HEK293 (cell line): ENCODE data around the gene GTPBP1.

Experiments
- GFI1B ChIP-seq: fragments of 450-650 bp; formaldehyde crosslinking; IDR thresholded peaks from 2 replicates; pipeline ENCODE4 v1.5.1; 2016; ENCODE audit warnings: missing biosample characterization, missing genetic modification characterization
- PATZ1 ChIP-seq: fragments of 450-650 bp; formaldehyde crosslinking; IDR thresholded peaks from 2 replicates; pipeline ENCODE4 v1.5.1; 2016; ENCODE audit warnings: missing biosample characterization, missing genetic modification characterization
- RBAK ChIP-seq: fragments of 450-650 bp; formaldehyde crosslinking; IDR thresholded peaks from 2 replicates; pipeline ENCODE4 v1.5.1; 2016; ENCODE audit warnings: missing biosample characterization, missing genetic modification characterization
- ZNF19 ChIP-seq: fragments of 450-650 bp; formaldehyde crosslinking; IDR thresholded peaks from 2 replicates; pipeline ENCODE4; 2016; ENCODE audit warnings: missing biosample characterization, missing genetic modification characterization, low read depth
- ZNF776 ChIP-seq: fragments of 450-650 bp; formaldehyde crosslinking; IDR thresholded peaks from 2 replicates; pipeline ENCODE4 v1.5.0; 2017; ENCODE audit warnings: missing biosample characterization, missing genetic modification characterization, borderline replicate concordance
- TF ChIP-seq, protein P1 (sequence below): fragments of 450-650 bp; formaldehyde crosslinking; IDR thresholded peaks from 2 replicates; pipeline ENCODE4 v1.5.1; 2016; ENCODE audit warnings: missing biosample characterization, missing genetic modification characterization
- TF ChIP-seq, protein P2 (sequence below): fragments of 450-650 bp; formaldehyde crosslinking; IDR thresholded peaks from 2 replicates; pipeline ENCODE4 v1.5.1; 2016; ENCODE audit warnings: missing biosample characterization, missing genetic modification characterization
- TF ChIP-seq, protein P3 (sequence below): fragments of 450-650 bp; formaldehyde crosslinking; conservative IDR thresholded peaks from 2 replicates; pipeline ENCODE4 v1.5.1; 2016; ENCODE audit warnings: low read depth, missing biosample characterization, missing genetic modification characterization

DNA sequence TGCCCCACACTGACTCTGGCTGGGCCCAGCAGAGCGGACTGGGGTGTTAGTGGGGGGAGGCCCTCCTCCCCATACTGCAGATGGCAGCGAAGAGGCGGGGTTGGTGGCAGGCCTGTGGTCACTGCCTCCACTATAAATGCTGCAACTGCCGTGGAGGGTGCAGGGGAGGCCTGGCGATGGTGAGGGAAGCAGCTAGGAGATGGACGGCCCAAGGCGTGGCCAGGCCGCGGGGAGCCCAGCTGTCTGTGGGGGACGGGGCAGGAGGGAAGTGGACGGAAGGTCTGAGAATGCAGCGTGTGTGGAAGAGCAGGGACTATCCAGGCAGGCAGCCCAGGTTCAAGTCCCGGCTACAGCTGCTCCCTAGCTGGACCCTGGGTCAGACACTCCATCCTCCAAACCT lies 69.9 kb downstream of the GTPBP1 start:
- TF ChIP-seq, protein P1, sequence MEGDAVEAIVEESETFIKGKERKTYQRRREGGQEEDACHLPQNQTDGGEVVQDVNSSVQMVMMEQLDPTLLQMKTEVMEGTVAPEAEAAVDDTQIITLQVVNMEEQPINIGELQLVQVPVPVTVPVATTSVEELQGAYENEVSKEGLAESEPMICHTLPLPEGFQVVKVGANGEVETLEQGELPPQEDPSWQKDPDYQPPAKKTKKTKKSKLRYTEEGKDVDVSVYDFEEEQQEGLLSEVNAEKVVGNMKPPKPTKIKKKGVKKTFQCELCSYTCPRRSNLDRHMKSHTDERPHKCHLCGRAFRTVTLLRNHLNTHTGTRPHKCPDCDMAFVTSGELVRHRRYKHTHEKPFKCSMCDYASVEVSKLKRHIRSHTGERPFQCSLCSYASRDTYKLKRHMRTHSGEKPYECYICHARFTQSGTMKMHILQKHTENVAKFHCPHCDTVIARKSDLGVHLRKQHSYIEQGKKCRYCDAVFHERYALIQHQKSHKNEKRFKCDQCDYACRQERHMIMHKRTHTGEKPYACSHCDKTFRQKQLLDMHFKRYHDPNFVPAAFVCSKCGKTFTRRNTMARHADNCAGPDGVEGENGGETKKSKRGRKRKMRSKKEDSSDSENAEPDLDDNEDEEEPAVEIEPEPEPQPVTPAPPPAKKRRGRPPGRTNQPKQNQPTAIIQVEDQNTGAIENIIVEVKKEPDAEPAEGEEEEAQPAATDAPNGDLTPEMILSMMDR (tag by site-specific recombination) = no peak
- TF ChIP-seq RBAK (tag by site-specific recombination) = no peak
- TF ChIP-seq ZNF776 = no peak
- no peak for TF ChIP-seq PATZ1 (tag by site-specific recombination)
- TF ChIP-seq ZNF19 (tag by site-specific recombination) = no peak
- no peak for TF ChIP-seq GFI1B (tag by site-specific recombination)
- TF ChIP-seq, protein P2, sequence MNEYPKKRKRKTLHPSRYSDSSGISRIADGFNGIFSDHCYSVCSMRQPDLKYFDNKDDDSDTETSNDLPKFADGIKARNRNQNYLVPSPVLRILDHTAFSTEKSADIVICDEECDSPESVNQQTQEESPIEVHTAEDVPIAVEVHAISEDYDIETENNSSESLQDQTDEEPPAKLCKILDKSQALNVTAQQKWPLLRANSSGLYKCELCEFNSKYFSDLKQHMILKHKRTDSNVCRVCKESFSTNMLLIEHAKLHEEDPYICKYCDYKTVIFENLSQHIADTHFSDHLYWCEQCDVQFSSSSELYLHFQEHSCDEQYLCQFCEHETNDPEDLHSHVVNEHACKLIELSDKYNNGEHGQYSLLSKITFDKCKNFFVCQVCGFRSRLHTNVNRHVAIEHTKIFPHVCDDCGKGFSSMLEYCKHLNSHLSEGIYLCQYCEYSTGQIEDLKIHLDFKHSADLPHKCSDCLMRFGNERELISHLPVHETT = no peak
- TF ChIP-seq, protein P3, sequence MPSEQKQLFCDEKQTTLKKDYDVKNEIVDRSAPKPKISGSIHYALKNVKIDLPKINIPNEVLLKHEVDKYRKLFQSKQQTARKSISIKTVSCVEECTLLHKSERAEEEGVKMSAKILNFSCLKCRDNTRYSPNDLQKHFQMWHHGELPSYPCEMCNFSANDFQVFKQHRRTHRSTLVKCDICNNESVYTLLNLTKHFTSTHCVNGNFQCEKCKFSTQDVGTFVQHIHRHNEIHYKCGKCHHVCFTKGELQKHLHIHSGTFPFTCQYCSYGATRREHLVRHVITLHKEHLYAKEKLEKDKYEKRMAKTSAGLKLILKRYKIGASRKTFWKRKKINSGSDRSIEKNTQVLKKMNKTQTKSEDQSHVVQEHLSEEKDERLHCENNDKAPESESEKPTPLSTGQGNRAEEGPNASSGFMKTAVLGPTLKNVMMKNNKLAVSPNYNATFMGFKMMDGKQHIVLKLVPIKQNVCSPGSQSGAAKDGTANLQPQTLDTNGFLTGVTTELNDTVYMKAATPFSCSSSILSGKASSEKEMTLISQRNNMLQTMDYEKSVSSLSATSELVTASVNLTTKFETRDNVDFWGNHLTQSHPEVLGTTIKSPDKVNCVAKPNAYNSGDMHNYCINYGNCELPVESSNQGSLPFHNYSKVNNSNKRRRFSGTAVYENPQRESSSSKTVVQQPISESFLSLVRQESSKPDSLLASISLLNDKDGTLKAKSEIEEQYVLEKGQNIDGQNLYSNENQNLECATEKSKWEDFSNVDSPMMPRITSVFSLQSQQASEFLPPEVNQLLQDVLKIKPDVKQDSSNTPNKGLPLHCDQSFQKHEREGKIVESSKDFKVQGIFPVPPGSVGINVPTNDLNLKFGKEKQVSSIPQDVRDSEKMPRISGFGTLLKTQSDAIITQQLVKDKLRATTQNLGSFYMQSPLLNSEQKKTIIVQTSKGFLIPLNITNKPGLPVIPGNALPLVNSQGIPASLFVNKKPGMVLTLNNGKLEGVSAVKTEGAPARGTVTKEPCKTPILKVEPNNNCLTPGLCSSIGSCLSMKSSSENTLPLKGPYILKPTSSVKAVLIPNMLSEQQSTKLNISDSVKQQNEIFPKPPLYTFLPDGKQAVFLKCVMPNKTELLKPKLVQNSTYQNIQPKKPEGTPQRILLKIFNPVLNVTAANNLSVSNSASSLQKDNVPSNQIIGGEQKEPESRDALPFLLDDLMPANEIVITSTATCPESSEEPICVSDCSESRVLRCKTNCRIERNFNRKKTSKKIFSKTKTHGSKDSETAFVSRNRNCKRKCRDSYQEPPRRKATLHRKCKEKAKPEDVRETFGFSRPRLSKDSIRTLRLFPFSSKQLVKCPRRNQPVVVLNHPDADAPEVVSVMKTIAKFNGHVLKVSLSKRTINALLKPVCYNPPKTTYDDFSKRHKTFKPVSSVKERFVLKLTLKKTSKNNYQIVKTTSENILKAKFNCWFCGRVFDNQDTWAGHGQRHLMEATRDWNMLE = no peak
